ENCODE measurements around the gene GMDS. TPM values are rescaled to one million over a fixed set of nuclear protein-coding genes. Genes with fewer than 3 reads are reported as not detected.
A peak's percentile ranks its signal among the peaks of the same experiment; 100 is the strongest.

GMDS gene
- total and polyA plus RNA-seq, 2 donors (not counting 1 experiment from before 2014, with no cell fraction given), result 12.7 to 34.5 TPM

- H3K9ac ChIP-seq (ENCODE audit: insufficient read depth, low read length), result no peak overlapping the region
- TF ChIP-seq, protein P1, sequence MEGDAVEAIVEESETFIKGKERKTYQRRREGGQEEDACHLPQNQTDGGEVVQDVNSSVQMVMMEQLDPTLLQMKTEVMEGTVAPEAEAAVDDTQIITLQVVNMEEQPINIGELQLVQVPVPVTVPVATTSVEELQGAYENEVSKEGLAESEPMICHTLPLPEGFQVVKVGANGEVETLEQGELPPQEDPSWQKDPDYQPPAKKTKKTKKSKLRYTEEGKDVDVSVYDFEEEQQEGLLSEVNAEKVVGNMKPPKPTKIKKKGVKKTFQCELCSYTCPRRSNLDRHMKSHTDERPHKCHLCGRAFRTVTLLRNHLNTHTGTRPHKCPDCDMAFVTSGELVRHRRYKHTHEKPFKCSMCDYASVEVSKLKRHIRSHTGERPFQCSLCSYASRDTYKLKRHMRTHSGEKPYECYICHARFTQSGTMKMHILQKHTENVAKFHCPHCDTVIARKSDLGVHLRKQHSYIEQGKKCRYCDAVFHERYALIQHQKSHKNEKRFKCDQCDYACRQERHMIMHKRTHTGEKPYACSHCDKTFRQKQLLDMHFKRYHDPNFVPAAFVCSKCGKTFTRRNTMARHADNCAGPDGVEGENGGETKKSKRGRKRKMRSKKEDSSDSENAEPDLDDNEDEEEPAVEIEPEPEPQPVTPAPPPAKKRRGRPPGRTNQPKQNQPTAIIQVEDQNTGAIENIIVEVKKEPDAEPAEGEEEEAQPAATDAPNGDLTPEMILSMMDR (conservative IDR thresholded peaks at IDR 0.05 in 1 of 2, IDR thresholded peaks at IDR 0.05 in 1 of 2; ENCODE audit: low read depth in 1 of 2, low read length in 2 of 2), result no peak
- TF ChIP-seq EZH2 (IDR thresholded peaks at IDR 0.05; ENCODE audit: low read length, missing control alignments), result no peak
- H3K36me3 ChIP-seq (ENCODE audit: control insufficient read depth, insufficient read depth, low read length), result no peaks in the 10 kb centered on the region
- no peak overlapping the region for H3K4me3 ChIP-seq (replicated peaks in 1 of 4; ENCODE audit: control extremely low read depth in 1 of 4, insufficient read depth in 1 of 4, low read depth in 3 of 4, low read length in 4 of 4)
- no peak for DNase-seq (ENCODE audit: low read depth in 2 of 2)
- H3K79me2 ChIP-seq (ENCODE audit: control insufficient read depth, insufficient read depth, low read length), result peaks cover 2% of the 10 kb centered on the region
- no peak overlapping the region for H3K27ac ChIP-seq (ENCODE audit: insufficient read depth, low read length)
- no peaks in the 10 kb centered on the region for H4K20me1 ChIP-seq (ENCODE audit: control insufficient read depth, extremely low read depth, insufficient read depth, low read length)
- H3K27me3 ChIP-seq (ENCODE audit: control insufficient read depth, insufficient read depth, low read length), result peaks cover 5% of the 10 kb centered on the region
- H3K9me3 ChIP-seq (ENCODE audit: control insufficient read depth, insufficient read depth, low read depth, low read length), result no peaks in the 10 kb centered on the region
- no peak overlapping the region for H3K4me2 ChIP-seq (ENCODE audit: extremely low read depth, insufficient read depth, low read length)
- no peaks in the 10 kb centered on the region for H3K4me1 ChIP-seq (ENCODE audit: control insufficient read depth, extremely low read depth, insufficient read depth, low read length)
- H2AFZ ChIP-seq (ENCODE audit: low read length), result no peak overlapping the region
These were observed 630.1 kb downstream of the GMDS start for GRCh38 chr6:1615151-1615852.

DNA sequence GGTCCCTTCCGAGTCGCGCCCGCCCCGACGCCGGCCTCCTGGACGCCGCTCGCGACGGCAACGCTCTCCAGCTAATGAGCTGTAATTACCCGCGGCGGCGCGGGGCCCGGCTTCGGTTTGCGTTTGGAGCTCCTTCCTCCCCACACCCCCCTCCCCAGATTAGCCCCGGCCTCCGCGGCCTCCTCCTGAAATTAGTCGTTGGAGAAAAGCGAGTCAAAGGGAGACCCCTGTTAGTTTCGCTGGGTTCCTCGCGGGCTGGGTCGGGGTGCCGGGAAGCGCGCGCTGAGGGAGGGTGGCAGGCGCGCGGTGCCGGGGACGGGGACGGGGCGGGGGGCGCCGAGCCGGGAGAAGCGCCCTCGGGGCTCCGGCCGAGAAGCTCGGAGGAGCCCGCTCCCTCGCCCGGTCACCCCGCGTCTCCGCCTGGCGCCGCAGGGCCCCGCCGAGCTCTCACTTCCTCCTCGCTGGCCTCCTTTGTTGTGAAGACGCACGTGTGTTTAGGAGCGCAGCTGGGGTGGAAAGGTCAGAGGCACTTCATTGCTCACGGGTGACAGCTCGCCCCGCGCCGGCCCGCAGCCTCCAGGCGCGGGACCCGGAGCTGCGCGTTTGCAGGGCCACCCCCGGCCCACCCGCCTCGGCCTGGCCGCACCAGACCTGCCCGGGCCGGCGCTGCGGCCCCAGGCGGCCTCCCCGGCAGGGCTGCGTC is 630.8 kb downstream of the GMDS start:
- peaks cover 2% of the 10 kb centered on the region for H3K79me2 ChIP-seq (ENCODE audit: control insufficient read depth, insufficient read depth, low read length)
- no peaks in the 10 kb centered on the region for H3K36me3 ChIP-seq (ENCODE audit: control insufficient read depth, insufficient read depth, low read length)
- DNase-seq (ENCODE audit: low read depth in 2 of 2), result no peak
- peak overlapping the region in 1 of 4 experiments; percentile 67 for H3K4me3 ChIP-seq (replicated peaks in 1 of 4; ENCODE audit: control extremely low read depth in 1 of 4, insufficient read depth in 1 of 4, low read depth in 3 of 4, low read length in 4 of 4)
- no peak for TF ChIP-seq EZH2 (IDR thresholded peaks at IDR 0.05; ENCODE audit: low read length, missing control alignments)
- TF ChIP-seq, protein P1 (conservative IDR thresholded peaks at IDR 0.05 in 1 of 2, IDR thresholded peaks at IDR 0.05 in 1 of 2; ENCODE audit: low read depth in 1 of 2, low read length in 2 of 2), result no peak
- H3K9ac ChIP-seq (ENCODE audit: insufficient read depth, low read length), result no peak overlapping the region
- H3K4me1 ChIP-seq (ENCODE audit: control insufficient read depth, extremely low read depth, insufficient read depth, low read length), result no peaks in the 10 kb centered on the region
- H3K27ac ChIP-seq (ENCODE audit: insufficient read depth, low read length), result no peak overlapping the region
- H3K9me3 ChIP-seq (ENCODE audit: control insufficient read depth, insufficient read depth, low read depth, low read length), result no peaks in the 10 kb centered on the region
- H4K20me1 ChIP-seq (ENCODE audit: control insufficient read depth, extremely low read depth, insufficient read depth, low read length), result no peaks in the 10 kb centered on the region
- H2AFZ ChIP-seq (ENCODE audit: low read length), result no peak overlapping the region
- H3K4me2 ChIP-seq (ENCODE audit: extremely low read depth, insufficient read depth, low read length), result no peak overlapping the region
- H3K27me3 ChIP-seq (ENCODE audit: control insufficient read depth, insufficient read depth, low read length), result no peaks in the 10 kb centered on the region

DNA sequence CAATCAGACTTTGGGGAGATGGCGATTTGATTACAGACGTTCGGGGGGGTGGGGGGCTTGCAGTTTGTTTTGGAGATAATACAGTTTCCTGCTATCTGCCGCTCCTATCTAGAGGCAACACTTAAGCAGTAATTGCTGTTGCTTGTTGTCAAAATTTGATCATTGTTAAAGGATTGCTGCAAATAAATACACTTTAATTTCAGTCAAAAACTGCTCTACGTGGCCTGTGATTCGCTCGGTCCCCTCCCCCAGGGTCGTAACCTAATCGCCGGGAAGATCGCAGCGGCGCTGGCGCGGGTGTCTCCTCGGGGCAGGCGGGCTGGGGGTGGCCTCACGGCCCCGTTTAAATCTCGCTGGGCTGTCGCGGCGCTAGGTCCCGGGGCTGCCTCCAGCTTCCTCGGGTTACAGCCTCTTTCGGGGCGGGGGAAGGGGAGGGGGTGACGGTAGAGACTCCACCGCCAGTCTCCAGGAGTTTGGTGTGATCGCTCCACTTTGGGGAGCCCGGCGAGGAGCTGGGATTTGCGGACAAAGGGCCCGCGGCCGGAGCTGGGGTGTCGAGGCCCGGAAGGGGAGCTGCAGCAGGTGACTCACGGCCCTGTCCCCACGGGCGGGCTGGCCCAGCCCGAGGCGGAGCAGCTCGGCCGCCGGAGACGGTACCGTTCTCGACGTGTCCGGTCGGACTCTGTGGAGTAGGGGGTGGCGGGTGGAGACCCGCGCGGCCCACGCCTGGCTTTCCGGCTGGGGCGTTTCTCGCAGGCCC is 631.5 kb downstream of the GMDS start:
- Histone ChIP-seq H3K4me3 (replicated peaks in 1 of 4; ENCODE audit: control extremely low read depth in 1 of 4, insufficient read depth in 1 of 4, low read depth in 3 of 4, low read length in 4 of 4) (peak overlapping the region; percentile 47 to 76 (median 68)), H3K4me2 (ENCODE audit: extremely low read depth, insufficient read depth, low read length) (peak overlapping the region; percentile 80), H3K9ac (ENCODE audit: insufficient read depth, low read length) (peak overlapping the region; percentile 16), H3K27ac (ENCODE audit: insufficient read depth, low read length) (peak overlapping the region; percentile 27), H3K36me3 (ENCODE audit: control insufficient read depth, insufficient read depth, low read length) (no peaks in the 10 kb centered on the region), H3K79me2 (ENCODE audit: control insufficient read depth, insufficient read depth, low read length) (peaks cover 2% of the 10 kb centered on the region), H3K27me3 (ENCODE audit: control insufficient read depth, insufficient read depth, low read length) (peaks cover 5% of the 10 kb centered on the region), H3K9me3 (ENCODE audit: control insufficient read depth, insufficient read depth, low read depth, low read length) (no peaks in the 10 kb centered on the region), H2AFZ (ENCODE audit: low read length) (no peak overlapping the region), H3K4me1 (ENCODE audit: control insufficient read depth, extremely low read depth, insufficient read depth, low read length) (no peaks in the 10 kb centered on the region), H4K20me1 (ENCODE audit: control insufficient read depth, extremely low read depth, insufficient read depth, low read length) (no peaks in the 10 kb centered on the region)
- DNase-seq (ENCODE audit: low read depth in 2 of 2), result peak in 1 of 2 donors; percentile 20
- no peak for TF ChIP-seq EZH2 (IDR thresholded peaks at IDR 0.05; ENCODE audit: low read length, missing control alignments)
- TF ChIP-seq, protein P1 (conservative IDR thresholded peaks at IDR 0.05 in 1 of 2, IDR thresholded peaks at IDR 0.05 in 1 of 2; ENCODE audit: low read depth in 1 of 2, low read length in 2 of 2), result no peak

Data from fibroblast of lung (primary cell).